H9 (cell line): ENCODE data around the gene ZNF3. TPM values are rescaled to one million over a fixed set of nuclear protein-coding genes. Genes with fewer than 3 reads are reported as not detected.

Source experiments
- DNase-seq: peaks from one replicate; pipeline ENCODE4 v3.0.0-alpha.2; 2017
- H2AFZ ChIP-seq: one replicate; pipeline ENCODE4 v1.6.1; 2013; ENCODE audit warnings: mild to moderate bottlenecking, low read length, control low read depth, moderate library complexity
- H2AK5ac ChIP-seq: 2 replicates; pipeline ENCODE4 v1.6.1; 2013; ENCODE audit warnings: low read length, control low read depth, mixed read lengths; ENCODE audit not compliant: insufficient read length
- H2BK120ac ChIP-seq: one replicate; pipeline ENCODE4 v1.6.1; 2013; ENCODE audit warnings: low read depth, mild to moderate bottlenecking, low read length, control low read depth, inconsistent platforms; ENCODE audit not compliant: poor library complexity, severe bottlenecking
- H2BK12ac ChIP-seq: 2 replicates; pipeline ENCODE4 v1.6.1; 2013; ENCODE audit warnings: low read length, control low read depth, mixed read lengths, low read depth; ENCODE audit not compliant: insufficient read length
- H2BK15ac ChIP-seq: 2 replicates; pipeline ENCODE4 v1.6.1; 2013; ENCODE audit warnings: low read depth, low read length, control low read depth
- H2BK20ac ChIP-seq: one replicate; pipeline ENCODE4 v1.6.1; 2013; ENCODE audit warnings: low read depth, mild to moderate bottlenecking, low read length, control low read depth, inconsistent platforms; ENCODE audit not compliant: poor library complexity, severe bottlenecking
- H2BK5ac ChIP-seq: 2 replicates; pipeline ENCODE4 v1.6.1; 2013; ENCODE audit warnings: low read length, control low read depth, mixed read lengths; ENCODE audit not compliant: insufficient read length
- H3K14ac ChIP-seq: 2 replicates; pipeline ENCODE4 v1.6.1; 2013; ENCODE audit warnings: low read length, control low read depth; ENCODE audit not compliant: insufficient read depth
- H3K18ac ChIP-seq: 2 replicates; pipeline ENCODE4 v1.6.1; 2013; ENCODE audit warnings: low read depth, mild to moderate bottlenecking, mixed read lengths, low read length, control low read depth; ENCODE audit not compliant: insufficient read length
- H3K23ac ChIP-seq: 2 replicates; pipeline ENCODE4 v1.6.1; 2013; ENCODE audit warnings: low read length, control low read depth, mixed read lengths, low read depth; ENCODE audit not compliant: insufficient read length
- H3K23me2 ChIP-seq: 2 replicates; pipeline ENCODE4 v1.6.1; 2013; ENCODE audit warnings: low read depth, mild to moderate bottlenecking, mixed read lengths, low read length, control low read depth; ENCODE audit not compliant: insufficient read length, poor library complexity, severe bottlenecking
- H3K27ac ChIP-seq: 2 replicates; pipeline ENCODE4 v1.5.1; 2013; ENCODE audit warnings: low read length, control low read depth, mixed read lengths, low read depth; ENCODE audit not compliant: insufficient read length
- H3K27me3 ChIP-seq: 2 replicates; pipeline ENCODE4 v1.6.1; 2013; ENCODE audit warnings: low read length, control low read depth, inconsistent platforms; ENCODE audit not compliant: insufficient read depth
- H3K4ac ChIP-seq: 2 replicates; pipeline ENCODE4 v1.6.1; 2013; ENCODE audit warnings: low read depth, mild to moderate bottlenecking, control low read depth, inconsistent platforms, low read length, moderate library complexity
- H3K4me1 ChIP-seq: 2 replicates; pipeline ENCODE4 v1.6.1; 2013; ENCODE audit warnings: low read length, control low read depth, inconsistent platforms; ENCODE audit not compliant: insufficient read depth
- H3K4me2 ChIP-seq: 2 replicates; pipeline ENCODE4 v1.6.1; 2013; ENCODE audit warnings: low read length, control low read depth, mixed read lengths; ENCODE audit not compliant: insufficient read length, insufficient read depth
- H3K56ac ChIP-seq: 2 replicates; pipeline ENCODE4 v1.6.1; 2013; ENCODE audit warnings: low read depth, mild to moderate bottlenecking, mixed read lengths, low read length, control low read depth; ENCODE audit not compliant: insufficient read length
- H3K79me1 ChIP-seq: 2 replicates; pipeline ENCODE4 v1.6.1; 2013; ENCODE audit warnings: low read depth, mild to moderate bottlenecking, moderate library complexity, low read length, control low read depth, inconsistent platforms; ENCODE audit not compliant: insufficient read depth, poor library complexity, severe bottlenecking
- H3K79me2 ChIP-seq: 2 replicates; pipeline ENCODE4 v1.6.1; 2013; ENCODE audit warnings: low read length, control low read depth, inconsistent platforms; ENCODE audit not compliant: insufficient read depth
- H3K9ac ChIP-seq: 2 replicates; pipeline ENCODE4 v1.6.1; 2013; ENCODE audit warnings: low read length, control low read depth, mixed read lengths; ENCODE audit not compliant: insufficient read length; ENCODE audit errors: extremely low read depth
- H3K9me3 ChIP-seq: one replicate; pipeline ENCODE4 v1.6.1; 2013; ENCODE audit warnings: low read depth, low read length, inconsistent platforms; ENCODE audit not compliant: control insufficient read depth
- H3T11ph ChIP-seq: one replicate; pipeline ENCODE4 v1.6.1; 2013; ENCODE audit warnings: mild to moderate bottlenecking, low read length, control low read depth, inconsistent platforms
- H4K20me1 ChIP-seq: one replicate; pipeline ENCODE4 v1.6.1; 2013; ENCODE audit not compliant: control insufficient read depth, insufficient read length, insufficient read depth
- H4K5ac ChIP-seq: 2 replicates; pipeline ENCODE4 v1.6.1; 2013; ENCODE audit warnings: low read depth, mild to moderate bottlenecking, mixed read lengths, low read length, control low read depth; ENCODE audit not compliant: insufficient read length
- H4K8ac ChIP-seq: replicated peaks from 2 replicates; pipeline ENCODE4 v1.6.1; 2013; ENCODE audit warnings: low read length, control low read depth, mixed read lengths, low read depth; ENCODE audit not compliant: insufficient read length
- H4K91ac ChIP-seq: 2 replicates; pipeline ENCODE4 v1.6.1; 2013; ENCODE audit warnings: low read depth, mild to moderate bottlenecking, moderate library complexity, mixed read lengths, low read length, control low read depth; ENCODE audit not compliant: insufficient read length
- H3K27ac Mint-ChIP-seq, 3 experiments: 2 replicates in 2 of 3; 3 replicates in 1 of 3; pipeline ENCODE4 v1.8.0; 2020 to 2021; ENCODE audit warnings: mixed read lengths in 3 of 3, mild to moderate bottlenecking in 1 of 3, moderate library complexity in 1 of 3
- H3K27me3 Mint-ChIP-seq: 2 replicates; pipeline ENCODE4 v1.8.0; 2021; ENCODE audit warnings: low read depth, mild to moderate bottlenecking, moderate library complexity, mixed read lengths
- H3K36me3 Mint-ChIP-seq, 3 experiments: 2 replicates in 2 of 3; 3 replicates in 1 of 3; pipeline ENCODE4 v1.8.0; 2020 to 2021; ENCODE audit warnings: low read depth in 3 of 3, mixed read lengths in 3 of 3; ENCODE audit not compliant: insufficient read depth in 1 of 3
- H3K4me1 Mint-ChIP-seq, 2 experiments: 2 replicates each; pipeline ENCODE4 v1.8.0; 2020; ENCODE audit warnings: mixed read lengths in 2 of 2
- H3K4me3 Mint-ChIP-seq, 2 experiments: 2 replicates in 1 of 2; 3 replicates in 1 of 2; pipeline ENCODE4 v1.8.0; 2020 to 2021; ENCODE audit warnings: mild to moderate bottlenecking in 2 of 2, mixed read lengths in 2 of 2, moderate library complexity in 1 of 2
- H3K9me3 Mint-ChIP-seq, 2 experiments: 2 replicates in 1 of 2; 3 replicates in 1 of 2; pipeline ENCODE4 v1.8.0; 2020; ENCODE audit warnings: mild to moderate bottlenecking in 2 of 2, mixed read lengths in 2 of 2, moderate library complexity in 1 of 2
- WGBS: extraction: QIAGEN DNeasy Blood & Tissue Kit; methylation state at CpG from one replicate; pipeline ENCODE4 v1.1.7; 2013; ENCODE audit warnings: missing lambda C conversion rate, low lambda C conversion rate, mixed read lengths; ENCODE audit not compliant: insufficient read length; ENCODE audit errors: extremely low coverage; 5-methylcytosine and 5-hydroxymethylcytosine counted together
- total RNA-seq: library from RNA; stranded (reverse); gene quantifications from 2 replicates; pipeline ENCODE4 v1.2.1, GENCODE V29; 2021
- TF ChIP-seq, protein P1 (sequence below): fragments of 200-600 bp; sonication (generic); conservative IDR thresholded peaks from 3 replicates; pipeline ENCODE4 v1.8.0; 2021; ENCODE audit warnings: antibody characterized with exemption, mild to moderate bottlenecking

ZNF3 gene
- total RNA-seq, 1 experiment from 2014 or later = 60.4 TPM

- Mint-ChIP-seq H3K4me1 (peaks cover 0 to 5% of the 10 kb centered on the region in 2 experiments; a peak in 1 of 4 replicates), H3K9me3 (no peaks in the 10 kb centered on the region), H3K36me3 (peaks cover 34 to 59% (median 49%) of the 10 kb centered on the region in 3 experiments; a peak in 6 of 7 replicates), H3K4me3 (no peak overlapping the region), H3K27me3 (no peaks in the 10 kb centered on the region), H3K27ac (no peak overlapping the region)
- no peaks in the 10 kb centered on the region for H3K27me3 ChIP-seq
- H2AFZ ChIP-seq = no peak overlapping the region
- no peak overlapping the region for H3K56ac ChIP-seq
- no peak overlapping the region for H2BK12ac ChIP-seq
- no peak overlapping the region for H3K14ac ChIP-seq
- no peaks in the 10 kb centered on the region for H3K4me1 ChIP-seq
- H3K79me2 ChIP-seq = peaks cover 4% of the 10 kb centered on the region; the same call in 1 of the 2 replicates
- H2BK20ac ChIP-seq = no peak overlapping the region
- no peak overlapping the region for H3K4ac ChIP-seq
- WGBS = no CpG with 5 or more reads among the region's 12 CpGs
- H3K9ac ChIP-seq = no peak overlapping the region
- no peak overlapping the region for H3K23ac ChIP-seq
- no peak overlapping the region for H3K27ac ChIP-seq
- no peak overlapping the region for H4K5ac ChIP-seq
- H3K18ac ChIP-seq = no peak overlapping the region
- peaks cover 7% of the 10 kb centered on the region for H3K79me1 ChIP-seq
- H4K20me1 ChIP-seq = no peaks in the 10 kb centered on the region
- no peak overlapping the region for H3K4me2 ChIP-seq
- no peak overlapping the region for H3T11ph ChIP-seq
- no peak overlapping the region for H2BK15ac ChIP-seq
- no peak for DNase-seq
- H2AK5ac ChIP-seq = no peak overlapping the region
- no peak overlapping the region for H4K91ac ChIP-seq
- H2BK120ac ChIP-seq = no peak overlapping the region
- H4K8ac ChIP-seq = no peak overlapping the region
- TF ChIP-seq, protein P1, sequence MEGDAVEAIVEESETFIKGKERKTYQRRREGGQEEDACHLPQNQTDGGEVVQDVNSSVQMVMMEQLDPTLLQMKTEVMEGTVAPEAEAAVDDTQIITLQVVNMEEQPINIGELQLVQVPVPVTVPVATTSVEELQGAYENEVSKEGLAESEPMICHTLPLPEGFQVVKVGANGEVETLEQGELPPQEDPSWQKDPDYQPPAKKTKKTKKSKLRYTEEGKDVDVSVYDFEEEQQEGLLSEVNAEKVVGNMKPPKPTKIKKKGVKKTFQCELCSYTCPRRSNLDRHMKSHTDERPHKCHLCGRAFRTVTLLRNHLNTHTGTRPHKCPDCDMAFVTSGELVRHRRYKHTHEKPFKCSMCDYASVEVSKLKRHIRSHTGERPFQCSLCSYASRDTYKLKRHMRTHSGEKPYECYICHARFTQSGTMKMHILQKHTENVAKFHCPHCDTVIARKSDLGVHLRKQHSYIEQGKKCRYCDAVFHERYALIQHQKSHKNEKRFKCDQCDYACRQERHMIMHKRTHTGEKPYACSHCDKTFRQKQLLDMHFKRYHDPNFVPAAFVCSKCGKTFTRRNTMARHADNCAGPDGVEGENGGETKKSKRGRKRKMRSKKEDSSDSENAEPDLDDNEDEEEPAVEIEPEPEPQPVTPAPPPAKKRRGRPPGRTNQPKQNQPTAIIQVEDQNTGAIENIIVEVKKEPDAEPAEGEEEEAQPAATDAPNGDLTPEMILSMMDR = no peak
- no peaks in the 10 kb centered on the region for H3K23me2 ChIP-seq
- no peak overlapping the region for H2BK5ac ChIP-seq
- H3K9me3 ChIP-seq = no peaks in the 10 kb centered on the region
These were observed 58.0 kb downstream of the ZNF3 start for GRCh38 chr7:100023526-100023925.
